NOMO-1 treated with DMSO at 0.1 percent for 48 hours (cell line): ENCODE measurements around the gene TRPC4.
"Not testable (repeated sequence)": the region's sequence is repeated elsewhere in the genome, so short reads cannot be mapped to it uniquely, and the experiment has no call there.

Source experiments
- DNase-seq: peaks from one replicate; lab custom pipeline; 2025; ENCODE audit not compliant: unreplicated experiment; lab: John Stamatoyannopoulos, UW

Gene TRPC4

GRCh38 chr13:37608750-37609339, 260.7 kb downstream of the TRPC4 start:
- no peak for DNase-seq

- no peak for DNase-seq
These were observed 266.7 kb downstream of the TRPC4 start for GRCh38 chr13:37602733-37603381.

GRCh38 chr13:37601648-37602440, 267.7 kb downstream of the TRPC4 start:
- DNase-seq = no peak

GRCh38 chr13:37599519-37599918, 270.1 kb downstream of the TRPC4 start:
- DNase-seq = no peak

GRCh38 chr13:37598597-37598996, 271.0 kb downstream of the TRPC4 start, which contains the start of gene POSTN:
Gene POSTN (minus strand): TSS chr13:37598768. CDS start chr13:37598726, 42 bp downstream.
- DNase-seq = no peak

- no peak for DNase-seq
These were observed 272.0 kb downstream of the TRPC4 start for GRCh38 chr13:37597477-37598025.

- DNase-seq = no peak
These were observed 272.8 kb downstream of the TRPC4 start for GRCh38 chr13:37596805-37597204.

- DNase-seq = no peak
These were observed 274.4 kb downstream of the TRPC4 start for GRCh38 chr13:37595162-37595561.

GRCh38 chr13:37594550-37594949, 275.0 kb downstream of the TRPC4 start:
- DNase-seq = no peak

- DNase-seq = not testable (repeated sequence)
These were observed 280.2 kb downstream of the TRPC4 start for GRCh38 chr13:37589381-37589780.

GRCh38 chr13:37587236-37587635, 282.3 kb downstream of the TRPC4 start:
- DNase-seq = no peak
